ENCODE measurements around the gene TMX1. TPM values are rescaled to one million over a fixed set of nuclear protein-coding genes. Genes with fewer than 3 reads are reported as not detected.

TMX1 gene
- total RNA-seq, 1 donor: 34.8 TPM

DNA sequence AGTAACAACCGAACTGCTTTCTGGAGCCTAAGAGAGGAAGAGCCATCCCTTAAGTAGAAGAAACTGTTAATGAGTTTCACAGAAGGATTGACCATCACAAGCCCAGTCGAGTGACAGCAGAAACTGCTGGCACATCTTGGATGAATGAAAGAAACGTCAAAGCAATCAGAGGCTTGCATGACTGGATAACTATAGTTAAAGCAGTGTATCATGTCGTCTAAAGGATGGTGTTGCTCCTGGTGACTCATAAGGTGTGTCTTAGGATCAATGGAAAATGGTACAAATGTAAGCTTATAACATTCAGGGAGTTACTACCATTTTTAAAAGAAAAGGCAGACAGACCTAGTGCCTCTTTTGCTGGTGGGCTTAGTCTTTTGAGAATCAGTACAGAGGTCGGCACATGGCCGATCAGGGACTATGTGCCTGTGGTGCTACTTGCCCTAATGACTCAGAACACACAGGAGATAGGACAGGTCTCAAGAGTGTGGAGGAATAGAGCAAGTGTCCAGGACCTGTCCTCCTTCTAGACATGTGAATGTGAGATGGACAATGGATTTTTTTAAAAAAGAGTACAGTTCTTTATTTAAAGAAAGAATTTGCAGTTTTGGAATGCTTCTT lies 55.7 kb downstream of the TMX1 start:
- H3K27me3 ChIP-seq (ENCODE audit: insufficient read depth, low read length): no peaks in the 10 kb centered on the region
- H3K4me3 ChIP-seq (ENCODE audit: low read length): no peak overlapping the region
- H3K4me1 ChIP-seq (ENCODE audit: insufficient read depth, low read length): no peaks in the 10 kb centered on the region
- no peaks in the 10 kb centered on the region for H3K9me3 ChIP-seq (ENCODE audit: low read depth, low read length)

DNA sequence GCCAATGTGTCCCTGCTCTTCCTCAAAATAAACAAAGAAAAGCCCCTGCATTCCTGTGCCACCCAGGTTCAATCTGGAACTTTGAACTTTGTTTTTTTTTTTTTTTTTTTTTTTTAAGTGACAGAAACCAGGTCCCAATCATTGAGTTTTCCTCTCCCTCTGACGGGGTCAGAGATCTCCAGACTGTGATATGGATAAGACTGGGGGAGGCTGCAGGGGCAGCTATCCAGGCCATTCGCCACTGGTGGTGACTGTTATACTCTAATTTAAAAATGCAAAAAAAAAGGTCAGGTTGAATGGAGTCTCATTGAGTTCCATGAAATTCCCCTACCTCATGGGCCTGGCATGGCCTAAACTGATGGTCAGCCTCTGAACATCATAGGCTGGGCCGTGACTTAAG lies 57.0 kb downstream of the TMX1 start:
- Histone ChIP-seq H3K27me3 (ENCODE audit: insufficient read depth, low read length) (no peaks in the 10 kb centered on the region), H3K4me3 (ENCODE audit: low read length) (no peak overlapping the region), H3K4me1 (ENCODE audit: insufficient read depth, low read length) (no peaks in the 10 kb centered on the region), H3K9me3 (ENCODE audit: low read depth, low read length) (no peaks in the 10 kb centered on the region)

- no peaks in the 10 kb centered on the region for H3K4me1 ChIP-seq (ENCODE audit: insufficient read depth, low read length)
- H3K4me3 ChIP-seq (ENCODE audit: low read length): no peak overlapping the region
- H3K27me3 ChIP-seq (ENCODE audit: insufficient read depth, low read length): no peaks in the 10 kb centered on the region
- H3K9me3 ChIP-seq (ENCODE audit: low read depth, low read length): no peaks in the 10 kb centered on the region
These were observed 58.8 kb downstream of the TMX1 start for GRCh38 chr14:51298895-51299294.

- H3K9me3 ChIP-seq (ENCODE audit: low read depth, low read length): no peaks in the 10 kb centered on the region
- no peak overlapping the region for H3K4me3 ChIP-seq (ENCODE audit: low read length)
- H3K4me1 ChIP-seq (ENCODE audit: insufficient read depth, low read length): no peaks in the 10 kb centered on the region
- H3K27me3 ChIP-seq (ENCODE audit: insufficient read depth, low read length): no peaks in the 10 kb centered on the region
These were observed 62.4 kb downstream of the TMX1 start for GRCh38 chr14:51302295-51303030.

GRCh38 chr14:51304438-51304837 lies 64.4 kb downstream of the TMX1 start:
- Histone ChIP-seq H3K9me3 (ENCODE audit: low read depth, low read length) (no peaks in the 10 kb centered on the region), H3K27me3 (ENCODE audit: insufficient read depth, low read length) (no peaks in the 10 kb centered on the region), H3K4me3 (ENCODE audit: low read length) (no peak overlapping the region), H3K4me1 (ENCODE audit: insufficient read depth, low read length) (no peaks in the 10 kb centered on the region)

GRCh38 chr14:51304941-51305340 lies 64.9 kb downstream of the TMX1 start:
- Histone ChIP-seq H3K9me3 (ENCODE audit: low read depth, low read length) (no peaks in the 10 kb centered on the region), H3K27me3 (ENCODE audit: insufficient read depth, low read length) (no peaks in the 10 kb centered on the region), H3K4me3 (ENCODE audit: low read length) (no peak overlapping the region), H3K4me1 (ENCODE audit: insufficient read depth, low read length) (no peaks in the 10 kb centered on the region)

GRCh38 chr14:51305751-51306150 lies 65.7 kb downstream of the TMX1 start:
- Histone ChIP-seq H3K4me1 (ENCODE audit: insufficient read depth, low read length) (no peaks in the 10 kb centered on the region), H3K9me3 (ENCODE audit: low read depth, low read length) (no peaks in the 10 kb centered on the region), H3K4me3 (ENCODE audit: low read length) (no peak overlapping the region), H3K27me3 (ENCODE audit: insufficient read depth, low read length) (no peaks in the 10 kb centered on the region)

Other genes with a start within 250 kb of the TMX1 start
- gene TRIM9, start 145.1 kb upstream of the TMX1 start, total RNA-seq: 0.42 TPM

Measured in mononuclear cell (primary cell).